HG02678 (cell line): ENCODE results near the gene ZNF711.
"Not testable (repeated sequence)": the region's sequence is repeated elsewhere in the genome, so short reads cannot be mapped to it uniquely, and the experiment has no call there.

Experiments
- ATAC-seq: cut with Tn5 transposase; IDR thresholded peaks from one replicate; pipeline ENCODE4 v1.9.1; 2021; ENCODE audit warnings: mild to moderate bottlenecking, moderate library complexity; ENCODE audit not compliant: unreplicated experiment

Gene ZNF711

DNA sequence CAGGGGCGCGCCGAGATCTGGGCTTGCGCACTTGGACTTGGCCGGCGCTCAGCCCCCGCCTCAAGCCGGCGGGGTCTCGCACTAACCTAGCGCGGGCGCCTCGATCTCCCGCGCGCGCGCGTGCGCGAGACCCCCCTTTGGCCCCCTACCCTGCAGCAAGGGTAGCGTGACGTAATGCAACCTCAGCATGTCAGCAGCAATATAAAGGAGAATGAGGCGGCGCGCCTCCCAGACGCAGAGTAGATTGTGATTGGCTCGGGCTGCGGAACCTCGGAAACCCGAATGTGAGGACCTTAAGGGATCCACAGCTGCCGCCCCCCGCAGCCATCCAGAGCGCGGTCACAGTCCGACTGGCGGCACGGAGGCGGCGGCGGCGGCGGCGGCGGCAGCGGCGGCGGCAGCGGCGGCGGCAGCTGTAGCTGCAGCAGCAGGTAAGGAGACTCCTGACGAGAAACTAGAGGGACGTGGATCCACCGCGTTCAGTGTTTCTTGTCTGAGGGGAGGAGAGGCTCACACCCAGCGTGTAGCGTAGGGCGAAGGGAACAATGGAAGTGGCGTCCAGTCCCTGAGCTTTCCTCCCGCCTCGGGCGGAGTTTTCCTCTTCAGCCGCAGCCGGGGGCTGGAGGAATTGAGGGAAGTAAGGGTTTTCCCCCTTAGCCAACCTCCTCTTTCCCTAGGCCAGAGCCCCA, at the start of gene ZNF711, which contains the start of gene SATL1:
ZNF711 (plus strand) TSS at position 231 of the 689 bp plus-strand sequence. CDS start 3,582 bp downstream, outside the sequence.
SATL1 (minus strand) TSS at position 19 of the 689 bp plus-strand sequence. CDS start 134,811 bp downstream, outside the sequence.
- peak; percentile 56 for ATAC-seq

DNA sequence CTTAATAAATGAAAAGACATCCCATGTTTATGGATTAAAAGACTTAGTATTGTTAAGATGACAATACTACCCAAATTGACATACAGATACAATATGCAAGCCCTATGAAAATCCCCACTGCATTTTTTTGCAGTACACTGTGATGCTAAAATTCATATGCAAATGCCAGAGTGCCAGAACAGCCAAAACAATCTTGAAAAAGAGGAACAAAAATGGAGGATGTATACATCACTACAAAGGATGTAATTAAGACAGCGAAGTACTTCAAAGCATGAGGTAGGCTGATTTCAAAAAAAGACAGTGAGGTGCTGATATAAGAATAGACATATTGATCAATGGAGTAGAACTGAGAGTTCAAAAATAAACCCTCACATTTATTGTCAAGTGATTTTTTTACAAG, 47.5 kb upstream of the ZNF711 start:
- no peak for ATAC-seq

DNA sequence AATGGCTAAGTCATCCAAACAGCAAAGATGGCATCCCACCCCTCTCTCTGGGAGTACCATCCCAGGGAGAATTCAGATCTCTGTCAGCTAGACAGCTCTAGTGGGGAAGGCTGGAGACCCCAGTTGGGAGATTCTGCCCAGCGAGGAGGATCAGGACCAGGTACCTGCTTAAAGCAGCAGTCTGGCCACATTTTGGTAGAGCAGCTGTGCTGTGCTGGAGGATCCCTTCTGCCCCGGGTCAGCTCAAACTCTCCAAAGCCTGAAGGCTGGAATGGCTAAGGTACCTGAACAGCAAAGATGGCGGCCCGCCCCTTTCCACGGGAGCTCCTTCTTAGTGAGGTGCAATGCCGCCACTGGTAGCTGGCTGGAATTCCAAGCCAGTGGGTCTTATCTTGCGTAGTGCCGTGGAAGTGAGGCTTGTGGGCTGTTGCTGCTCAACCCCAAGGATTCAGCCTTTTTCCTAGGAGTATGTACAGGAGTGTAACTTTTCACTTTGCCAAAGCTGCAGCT, 40.3 kb upstream of the ZNF711 start:
- no peak for ATAC-seq

DNA sequence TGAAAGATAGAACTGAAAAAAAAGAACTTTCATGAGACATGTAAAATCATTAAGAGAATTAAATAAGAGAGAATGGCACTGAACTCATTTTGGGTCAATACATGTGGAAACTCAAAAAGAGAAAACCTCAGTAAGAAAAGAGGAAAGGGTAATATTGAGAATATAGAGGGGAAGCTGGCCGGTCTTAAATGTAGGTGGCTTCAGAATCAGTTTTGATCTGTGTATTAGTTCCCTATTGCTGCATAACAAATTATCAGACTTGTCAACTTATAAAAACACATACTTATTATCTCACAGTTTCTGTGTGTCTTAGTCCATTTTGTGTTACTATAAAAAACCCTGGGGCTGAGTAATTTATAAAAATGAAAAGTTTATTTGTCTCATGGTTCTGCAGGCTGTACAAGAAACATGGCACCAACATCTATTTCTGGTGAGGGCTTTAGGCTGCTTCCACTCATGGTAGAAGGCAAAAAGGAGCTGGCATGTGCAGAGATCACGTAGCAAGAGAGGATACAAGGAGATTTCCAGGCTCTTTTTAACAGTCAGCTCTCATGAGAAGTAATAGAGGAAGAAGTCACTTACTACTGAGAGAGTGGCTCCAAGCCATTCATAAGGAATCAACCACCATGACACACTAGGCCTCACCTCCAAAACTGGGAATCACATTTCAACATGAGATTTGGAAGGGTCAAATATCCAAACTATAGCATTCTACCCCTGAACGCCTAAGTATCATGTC, 29.8 kb upstream of the ZNF711 start:
- ATAC-seq: no peak

DNA sequence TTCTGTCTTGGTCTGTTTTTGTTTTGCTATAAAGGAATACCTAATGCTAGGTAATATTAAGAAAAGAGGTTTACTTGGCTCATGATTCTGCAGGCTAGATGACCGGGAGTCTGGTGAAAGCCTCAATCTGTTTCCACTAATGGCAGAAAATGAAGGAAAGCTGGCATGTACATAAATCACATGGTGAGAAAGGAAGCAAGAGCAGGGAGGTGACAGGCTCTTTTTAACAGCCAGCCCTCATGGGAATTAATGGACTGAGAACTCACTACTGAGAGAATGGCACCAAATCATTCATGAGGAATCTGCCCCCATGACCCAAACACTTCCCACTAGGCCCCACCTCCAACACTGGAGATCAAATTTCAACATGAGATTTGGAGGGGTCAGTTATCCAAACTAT, 27.8 kb upstream of the ZNF711 start:
- no peak for ATAC-seq

DNA sequence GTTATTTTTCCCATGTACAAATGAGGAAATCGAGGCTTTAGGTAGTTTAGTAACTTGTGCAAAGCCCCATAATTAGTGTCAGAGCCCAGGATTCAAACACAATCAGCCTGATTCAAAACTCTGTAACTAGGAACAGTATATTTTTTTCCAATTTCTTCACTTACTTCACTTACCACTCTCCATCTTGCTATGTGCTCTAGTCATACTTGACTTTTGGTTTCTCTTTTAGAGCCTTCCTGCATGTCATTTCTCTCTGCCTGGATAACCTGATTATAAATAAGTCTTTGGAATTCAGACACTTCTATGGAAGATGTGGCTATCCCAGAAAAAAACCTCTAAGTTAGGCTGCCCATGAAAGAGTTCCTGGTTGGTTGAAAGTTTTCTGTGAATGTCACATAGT, 22.4 kb upstream of the ZNF711 start:
- no peak for ATAC-seq

DNA sequence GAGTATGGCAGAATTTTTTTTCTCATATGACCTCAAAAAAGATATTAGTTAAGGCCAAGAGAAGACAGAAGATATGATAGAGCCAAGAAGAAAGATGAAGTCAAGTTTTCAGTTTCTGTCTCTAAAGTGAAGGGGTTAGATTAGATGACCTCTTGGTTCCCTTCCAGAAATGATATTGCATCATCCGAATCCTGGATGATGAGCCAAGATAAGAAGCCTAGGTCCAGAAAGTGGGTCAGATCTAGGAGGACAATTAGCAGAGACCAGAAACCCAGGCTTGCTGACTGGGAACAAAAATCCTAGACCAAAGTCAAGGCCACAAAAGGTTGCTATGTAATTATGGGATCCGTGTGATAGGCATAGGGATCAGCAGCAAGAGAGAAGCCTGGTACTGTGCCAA, 20.4 kb upstream of the ZNF711 start:
- no peak for ATAC-seq

DNA sequence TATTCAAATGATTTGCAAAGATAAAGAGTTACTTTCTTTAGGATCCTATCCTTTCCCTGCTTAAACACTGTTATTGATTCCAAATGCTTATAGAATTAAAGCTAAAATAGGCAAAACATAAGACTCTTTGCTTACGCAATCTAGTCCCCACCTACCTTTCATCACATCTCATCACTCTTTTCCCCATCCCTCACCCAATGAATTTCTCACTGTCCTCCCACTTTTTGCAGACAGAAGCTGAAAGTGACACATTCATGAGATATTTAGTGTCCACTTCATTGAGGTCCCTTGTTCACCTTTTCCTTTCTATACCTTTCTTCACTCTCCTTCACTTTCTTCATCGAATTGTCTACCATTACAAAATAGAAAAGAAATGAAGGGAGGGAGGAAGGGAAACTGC, 636 bp upstream of the ZNF711 start:
- ATAC-seq: no peak

DNA sequence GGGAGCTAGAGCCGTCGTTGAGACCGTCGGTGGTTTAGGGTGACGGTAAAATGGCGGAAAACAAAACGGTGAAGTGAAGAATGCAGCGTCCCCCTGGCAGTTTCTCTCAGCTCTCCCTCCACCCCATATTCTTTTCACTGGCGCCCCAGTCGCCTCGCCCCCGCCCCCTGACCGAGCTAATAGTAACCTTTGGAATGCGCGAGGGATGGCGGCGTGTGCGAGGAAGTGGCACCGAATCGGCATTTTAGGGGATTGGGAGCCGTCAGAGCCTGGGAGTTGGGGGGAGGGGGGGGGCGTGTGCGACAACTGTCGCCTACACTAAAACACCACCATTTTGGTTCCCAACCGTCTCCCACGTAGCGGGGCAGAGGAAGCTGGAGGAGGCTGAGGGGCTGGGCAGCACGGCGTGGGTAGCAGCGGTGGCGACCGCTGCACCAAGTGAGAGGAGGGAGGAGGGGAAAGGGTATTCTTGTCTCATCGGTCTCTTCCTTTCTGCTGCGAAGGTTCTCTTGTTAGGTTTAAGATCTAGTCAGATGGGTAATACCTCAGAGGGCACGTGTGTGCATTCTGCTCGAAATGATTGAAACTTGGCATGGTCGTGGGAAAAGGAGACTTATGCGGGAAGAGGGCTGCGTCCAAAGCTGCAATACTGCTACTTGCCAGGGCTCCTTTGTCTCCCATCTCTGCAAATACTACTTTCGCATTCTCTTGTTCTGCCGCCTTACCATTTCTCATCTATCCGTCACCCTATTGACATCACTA, 840 bp downstream of the ZNF711 start:
- peak; percentile 56 for ATAC-seq

DNA sequence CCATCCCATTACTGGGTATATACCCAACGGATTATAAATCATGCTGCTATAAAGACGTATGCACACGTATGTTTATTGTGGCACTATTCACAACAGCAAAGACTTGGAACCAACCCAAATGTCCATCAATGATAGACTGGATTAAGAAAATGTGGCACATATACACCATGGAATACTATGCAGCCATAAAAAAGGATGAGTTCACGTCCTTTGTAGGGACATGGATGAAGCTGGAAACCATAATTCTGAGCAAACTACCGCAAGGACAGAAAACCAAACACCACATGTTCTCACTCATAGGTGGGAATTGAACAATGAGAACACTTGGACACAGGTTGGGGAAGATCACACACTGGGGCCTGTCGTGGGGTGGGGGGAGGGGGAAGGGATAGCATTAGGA, 41.5 kb downstream of the ZNF711 start:
- not testable (repeated sequence) for ATAC-seq

DNA sequence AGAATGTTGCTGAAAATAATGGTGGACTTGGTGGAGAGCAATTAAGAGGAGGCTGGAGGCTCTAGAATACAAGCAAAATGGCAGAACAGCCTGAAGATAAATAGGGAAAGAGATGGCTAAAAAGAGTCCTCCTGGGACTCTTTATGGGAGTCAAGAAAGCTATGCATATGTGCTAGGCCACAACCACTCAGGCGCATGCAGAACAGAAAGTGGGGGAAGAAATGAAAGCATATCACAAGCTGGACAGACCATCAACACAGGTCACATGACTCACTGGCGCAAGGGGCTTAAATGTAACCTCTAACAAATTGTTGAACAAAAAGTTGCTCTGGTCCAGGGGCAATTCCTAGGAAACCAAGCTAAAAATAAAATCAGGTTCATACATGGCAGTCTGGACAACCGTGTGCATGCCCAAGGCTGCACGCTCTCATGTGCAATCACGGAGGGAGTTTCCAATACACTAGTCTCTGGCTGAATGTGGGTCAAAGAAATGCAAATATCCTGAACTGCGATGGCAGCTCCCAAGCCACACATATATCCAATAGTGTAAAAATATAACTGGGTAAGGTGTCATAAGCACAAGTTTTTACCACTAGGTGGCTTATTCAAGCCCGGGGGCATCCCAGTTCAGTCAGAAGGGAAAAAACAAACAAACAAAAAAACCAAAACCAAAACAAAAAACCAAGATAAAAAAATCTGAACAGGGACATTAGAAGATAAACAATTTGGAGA, 45.4 kb downstream of the ZNF711 start:
- ATAC-seq: no peak

DNA sequence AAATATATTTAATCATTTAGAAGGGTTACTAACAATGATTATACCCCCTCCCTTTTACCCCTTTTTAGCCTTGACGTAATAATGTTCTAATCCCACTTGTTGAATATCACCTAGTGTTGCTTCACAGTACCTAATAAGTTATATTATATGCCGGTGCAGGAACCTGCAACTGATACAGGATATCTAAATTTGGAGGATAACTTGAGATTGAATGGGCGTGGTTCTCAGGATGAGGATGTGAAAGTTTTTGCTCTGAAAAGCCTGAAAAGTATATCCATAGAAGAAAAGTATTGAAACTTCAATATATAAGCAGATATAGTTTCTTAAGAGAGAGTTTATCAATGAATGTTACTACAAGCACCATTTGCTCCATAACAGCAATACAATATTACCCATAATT, 59.8 kb downstream of the ZNF711 start:
- ATAC-seq: no peak

DNA sequence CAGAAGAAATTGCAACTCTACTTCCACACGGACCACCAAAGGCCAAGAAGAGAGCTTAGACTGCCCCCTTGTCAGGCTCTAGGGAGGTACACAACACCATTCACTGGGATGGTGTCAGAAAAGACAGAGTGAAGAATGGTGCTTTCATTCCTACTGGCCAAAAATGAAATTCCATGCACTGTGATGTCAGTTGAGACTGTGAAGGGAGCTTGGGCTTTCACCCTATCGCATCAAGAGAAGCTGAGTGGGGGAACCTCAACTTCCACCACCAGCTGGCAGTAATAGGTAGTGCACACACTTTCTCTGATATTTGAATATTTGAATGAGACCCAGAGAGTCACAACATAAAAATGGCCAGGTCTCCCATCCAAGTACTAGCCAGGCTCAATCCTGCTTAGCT, 65.9 kb downstream of the ZNF711 start:
- no peak for ATAC-seq

DNA sequence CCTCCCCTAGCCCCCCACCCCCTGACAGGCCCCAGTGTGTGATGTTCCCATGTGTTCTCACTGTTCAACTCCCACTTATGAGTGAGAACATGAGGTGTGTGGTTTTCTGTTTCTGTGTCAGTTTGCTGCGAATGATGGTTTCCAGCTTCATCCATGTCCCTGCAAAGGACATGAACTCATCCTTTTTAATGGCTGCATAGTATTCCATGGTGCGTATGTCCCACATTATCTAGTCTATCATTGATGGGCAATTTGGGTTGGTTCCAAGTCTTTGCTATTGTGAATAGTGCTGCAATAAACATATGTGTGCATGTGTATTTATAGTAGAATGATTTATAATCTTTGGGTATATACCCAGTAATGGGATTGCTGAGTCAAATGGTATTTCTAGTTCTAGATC, 67.6 kb downstream of the ZNF711 start:
- not testable (repeated sequence) for ATAC-seq
